Fibroblast of skin of left quadriceps (primary cell): ENCODE data around the gene LSP1.
"Not testable (repeated sequence)": the region's sequence is repeated elsewhere in the genome, so short reads cannot be mapped to it uniquely, and the experiment has no call there.

Source experiments
- DNase-seq, 2 experiments: peaks; one replicate each; pipeline ENCODE4 v3.0.0-alpha.2; 2013; ENCODE audit warnings: low read depth in 2 of 2

Gene LSP1

GRCh38 chr11:1862588-1863351, 9.9 kb downstream of the LSP1 start:
- no peak for DNase-seq

- DNase-seq: peak; percentile 74 to 77
Measured at GRCh38 chr11:1863352-1864216, 10.7 kb downstream of the LSP1 start.

- DNase-seq: no peak
Measured at GRCh38 chr11:1864231-1864630, 11.3 kb downstream of the LSP1 start.

- no peak for DNase-seq
Measured at GRCh38 chr11:1864831-1865665, 12.2 kb downstream of the LSP1 start.

- DNase-seq: no peak
Measured at GRCh38 chr11:1866226-1866625, 13.3 kb downstream of the LSP1 start.

GRCh38 chr11:1866776-1867175, 13.9 kb downstream of the LSP1 start:
- DNase-seq: no peak

GRCh38 chr11:1867381-1867780, 14.5 kb downstream of the LSP1 start:
- DNase-seq: no peak

- no peak for DNase-seq
Measured at GRCh38 chr11:1868056-1868635, 15.3 kb downstream of the LSP1 start.

GRCh38 chr11:1868636-1869291, 15.9 kb downstream of the LSP1 start:
- DNase-seq: no peak

GRCh38 chr11:1869427-1870325, 16.8 kb downstream of the LSP1 start:
- no peak for DNase-seq

GRCh38 chr11:1870326-1870696, 17.4 kb downstream of the LSP1 start:
- no peak for DNase-seq

- DNase-seq: no peak
Measured at GRCh38 chr11:1870721-1871466, 18.0 kb downstream of the LSP1 start.

- no peak for DNase-seq
Measured at GRCh38 chr11:1871531-1871930, 18.6 kb downstream of the LSP1 start.

- no peak for DNase-seq
Measured at GRCh38 chr11:1872267-1872985, 19.5 kb downstream of the LSP1 start.

- DNase-seq: no peak
Measured at GRCh38 chr11:1873048-1873812, 20.3 kb downstream of the LSP1 start.

GRCh38 chr11:1873813-1874150, 20.9 kb downstream of the LSP1 start:
- not testable (repeated sequence) for DNase-seq

GRCh38 chr11:1874441-1875092, 21.7 kb downstream of the LSP1 start:
- not testable (repeated sequence) for DNase-seq
